ENCODE measurements around the gene FDX1. TPM values are rescaled to one million over a fixed set of nuclear protein-coding genes. Genes with fewer than 3 reads are reported as not detected.

Gene FDX1
- total RNA-seq, 2 donors from 2014 or later = 8.5 to 15.3 TPM

- Mint-ChIP-seq H3K27me3 (no peaks in the 10 kb centered on the region), H3K36me3 (ENCODE audit: low read depth) (peaks cover 9% of the 10 kb centered on the region), H3K4me3 (no peak overlapping the region), H3K9me3 (no peaks in the 10 kb centered on the region), H3K4me1 (no peaks in the 10 kb centered on the region), H3K27ac (no peak overlapping the region)
- ATAC-seq (replicated peaks) = no peak
These were observed 39.4 kb downstream of the FDX1 start for GRCh38 chr11:110469127-110469526.

- H3K27ac Mint-ChIP-seq = no peak overlapping the region
- no peaks in the 10 kb centered on the region for H3K4me1 Mint-ChIP-seq
- H3K9me3 Mint-ChIP-seq = no peaks in the 10 kb centered on the region
- no peak for ATAC-seq (replicated peaks)
- H3K27me3 Mint-ChIP-seq = no peaks in the 10 kb centered on the region
- peaks cover 6% of the 10 kb centered on the region for H3K36me3 Mint-ChIP-seq (ENCODE audit: low read depth)
- no peak overlapping the region for H3K4me3 Mint-ChIP-seq
These were observed 41.0 kb downstream of the FDX1 start for GRCh38 chr11:110470716-110471115.

GRCh38 chr11:110471371-110471770, 41.6 kb downstream of the FDX1 start:
- H3K4me1 Mint-ChIP-seq = no peaks in the 10 kb centered on the region
- no peak overlapping the region for H3K4me3 Mint-ChIP-seq
- ATAC-seq (replicated peaks) = no peak
- no peaks in the 10 kb centered on the region for H3K27me3 Mint-ChIP-seq
- H3K36me3 Mint-ChIP-seq (ENCODE audit: low read depth) = peaks cover 6% of the 10 kb centered on the region
- no peaks in the 10 kb centered on the region for H3K9me3 Mint-ChIP-seq
- no peak overlapping the region for H3K27ac Mint-ChIP-seq

GRCh38 chr11:110472858-110473257, 43.1 kb downstream of the FDX1 start:
- H3K27me3 Mint-ChIP-seq = no peaks in the 10 kb centered on the region
- H3K4me3 Mint-ChIP-seq = no peak overlapping the region
- H3K9me3 Mint-ChIP-seq = no peaks in the 10 kb centered on the region
- no peaks in the 10 kb centered on the region for H3K4me1 Mint-ChIP-seq
- no peak for ATAC-seq (replicated peaks)
- peaks cover 6% of the 10 kb centered on the region for H3K36me3 Mint-ChIP-seq (ENCODE audit: low read depth)
- H3K27ac Mint-ChIP-seq = no peak overlapping the region

DNA sequence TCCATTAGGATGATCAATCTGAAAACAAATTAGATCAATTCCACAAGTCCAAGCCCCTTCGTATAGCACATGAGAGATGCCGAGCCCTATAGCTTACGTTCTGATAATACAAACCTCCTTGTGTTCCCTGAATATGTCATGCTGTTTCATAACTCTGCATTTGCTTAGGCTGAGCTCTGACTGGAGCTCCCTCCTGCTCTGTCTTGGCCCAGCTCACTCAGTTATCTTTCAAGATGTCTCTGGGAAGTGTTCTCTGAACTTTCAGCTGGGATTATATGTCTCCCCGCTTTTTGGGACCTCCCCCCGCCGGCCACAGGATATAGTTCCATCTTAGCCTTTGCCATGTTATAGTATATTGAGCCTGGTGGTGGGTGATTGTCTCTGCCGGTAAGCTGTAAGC, 44.0 kb downstream of the FDX1 start:
- no peaks in the 10 kb centered on the region for H3K4me1 Mint-ChIP-seq
- ATAC-seq (replicated peaks) = no peak
- H3K9me3 Mint-ChIP-seq = no peaks in the 10 kb centered on the region
- no peaks in the 10 kb centered on the region for H3K27me3 Mint-ChIP-seq
- H3K4me3 Mint-ChIP-seq = no peak overlapping the region
- H3K36me3 Mint-ChIP-seq (ENCODE audit: low read depth) = peaks cover 6% of the 10 kb centered on the region
- H3K27ac Mint-ChIP-seq = no peak overlapping the region

- no peaks in the 10 kb centered on the region for H3K9me3 Mint-ChIP-seq
- H3K27me3 Mint-ChIP-seq = no peaks in the 10 kb centered on the region
- no peak overlapping the region for H3K4me3 Mint-ChIP-seq
- H3K4me1 Mint-ChIP-seq = no peaks in the 10 kb centered on the region
- H3K27ac Mint-ChIP-seq = no peak overlapping the region
- ATAC-seq (replicated peaks) = no peak
- H3K36me3 Mint-ChIP-seq (ENCODE audit: low read depth) = peaks cover 6% of the 10 kb centered on the region
These were observed 44.8 kb downstream of the FDX1 start for GRCh38 chr11:110474578-110474977.

- no peaks in the 10 kb centered on the region for H3K4me1 Mint-ChIP-seq
- H3K36me3 Mint-ChIP-seq (ENCODE audit: low read depth) = peaks cover 4% of the 10 kb centered on the region
- no peak overlapping the region for H3K27ac Mint-ChIP-seq
- H3K4me3 Mint-ChIP-seq = no peak overlapping the region
- H3K9me3 Mint-ChIP-seq = no peaks in the 10 kb centered on the region
- H3K27me3 Mint-ChIP-seq = no peaks in the 10 kb centered on the region
- ATAC-seq (replicated peaks) = no peak
These were observed 45.9 kb downstream of the FDX1 start for GRCh38 chr11:110475671-110476070.

DNA sequence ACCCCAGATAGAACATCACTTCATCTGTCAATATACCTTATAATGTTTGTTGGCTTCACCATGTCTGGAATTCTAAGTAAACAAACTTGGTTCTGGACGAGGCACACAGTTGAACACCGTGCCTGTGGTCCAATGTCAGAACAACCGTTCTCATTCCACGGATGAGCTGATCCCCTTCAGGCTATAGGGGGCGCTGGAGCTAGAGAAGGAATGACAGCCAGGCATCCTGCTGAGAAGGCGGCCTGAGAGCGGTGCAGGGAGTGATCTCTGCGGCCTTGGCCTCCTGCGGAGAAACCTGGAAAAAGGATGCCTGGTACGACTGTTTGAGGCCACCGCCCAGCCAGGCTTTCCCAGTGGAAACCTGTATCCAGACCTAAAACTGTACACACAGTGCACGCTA, 48.7 kb downstream of the FDX1 start:
- no peak for ATAC-seq (replicated peaks)
- no peak overlapping the region for H3K27ac Mint-ChIP-seq
- H3K4me3 Mint-ChIP-seq = no peak overlapping the region
- H3K36me3 Mint-ChIP-seq (ENCODE audit: low read depth) = no peaks in the 10 kb centered on the region
- H3K4me1 Mint-ChIP-seq = no peaks in the 10 kb centered on the region
- no peaks in the 10 kb centered on the region for H3K27me3 Mint-ChIP-seq
- H3K9me3 Mint-ChIP-seq = no peaks in the 10 kb centered on the region

- no peaks in the 10 kb centered on the region for H3K27me3 Mint-ChIP-seq
- no peak for ATAC-seq (replicated peaks)
- no peak overlapping the region for H3K27ac Mint-ChIP-seq
- no peaks in the 10 kb centered on the region for H3K36me3 Mint-ChIP-seq (ENCODE audit: low read depth)
- no peaks in the 10 kb centered on the region for H3K9me3 Mint-ChIP-seq
- H3K4me1 Mint-ChIP-seq = no peaks in the 10 kb centered on the region
- no peak overlapping the region for H3K4me3 Mint-ChIP-seq
These were observed 49.7 kb downstream of the FDX1 start for GRCh38 chr11:110479108-110480101.

- Mint-ChIP-seq H3K4me1 (no peaks in the 10 kb centered on the region), H3K4me3 (no peak overlapping the region), H3K9me3 (peaks cover 3% of the 10 kb centered on the region), H3K36me3 (ENCODE audit: low read depth) (no peaks in the 10 kb centered on the region), H3K27ac (no peak overlapping the region), H3K27me3 (no peaks in the 10 kb centered on the region)
- no peak for ATAC-seq (replicated peaks)
These were observed 51.8 kb downstream of the FDX1 start for GRCh38 chr11:110481523-110481922.

- Mint-ChIP-seq H3K36me3 (ENCODE audit: low read depth) (no peaks in the 10 kb centered on the region), H3K4me1 (no peaks in the 10 kb centered on the region), H3K27me3 (no peaks in the 10 kb centered on the region)
These were observed 56.4 kb downstream of the FDX1 start for GRCh38 chr11:110486156-110486555.

GRCh38 chr11:110488446-110488845, 58.7 kb downstream of the FDX1 start:
- H3K27ac Mint-ChIP-seq = no peak overlapping the region
- ATAC-seq (replicated peaks) = no peak
- no peak overlapping the region for H3K4me3 Mint-ChIP-seq
- no peaks in the 10 kb centered on the region for H3K36me3 Mint-ChIP-seq (ENCODE audit: low read depth)
- peaks cover 3% of the 10 kb centered on the region for H3K27me3 Mint-ChIP-seq
- H3K9me3 Mint-ChIP-seq = peaks cover 3% of the 10 kb centered on the region
- H3K4me1 Mint-ChIP-seq = no peaks in the 10 kb centered on the region

More at GRCh38 chr11:110486156-110486555, 56.4 kb downstream of the FDX1 start:
- no peak for ATAC-seq (replicated peaks)
- Mint-ChIP-seq H3K4me3 (no peak overlapping the region), H3K9me3 (peaks cover 3% of the 10 kb centered on the region), H3K27ac (no peak overlapping the region)

DNA sequence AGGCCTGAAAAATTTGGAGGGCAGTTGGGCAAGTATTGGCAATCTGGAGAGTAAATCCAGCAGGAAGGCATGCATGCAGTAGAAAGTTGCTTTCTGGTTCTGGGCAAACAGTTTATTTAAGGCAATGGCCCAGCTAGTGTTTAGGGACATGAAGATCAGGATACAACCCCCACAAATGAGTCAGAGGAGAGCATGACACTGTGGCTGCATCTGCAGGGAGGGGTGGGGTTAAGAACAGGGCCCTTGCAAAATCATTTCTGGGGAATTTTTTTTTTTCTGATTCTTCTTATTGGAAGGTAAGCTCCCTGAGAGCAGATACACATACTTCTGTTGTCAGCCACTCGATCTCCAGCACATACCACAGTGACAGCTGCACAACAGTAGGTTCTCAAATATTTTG, 61.1 kb downstream of the FDX1 start:
- no peaks in the 10 kb centered on the region for H3K9me3 Mint-ChIP-seq
- H3K4me1 Mint-ChIP-seq = no peaks in the 10 kb centered on the region
- peaks cover 3% of the 10 kb centered on the region for H3K27me3 Mint-ChIP-seq
- no peak for ATAC-seq (replicated peaks)
- H3K36me3 Mint-ChIP-seq (ENCODE audit: low read depth) = no peaks in the 10 kb centered on the region
- H3K4me3 Mint-ChIP-seq = no peak overlapping the region
- H3K27ac Mint-ChIP-seq = no peak overlapping the region

DNA sequence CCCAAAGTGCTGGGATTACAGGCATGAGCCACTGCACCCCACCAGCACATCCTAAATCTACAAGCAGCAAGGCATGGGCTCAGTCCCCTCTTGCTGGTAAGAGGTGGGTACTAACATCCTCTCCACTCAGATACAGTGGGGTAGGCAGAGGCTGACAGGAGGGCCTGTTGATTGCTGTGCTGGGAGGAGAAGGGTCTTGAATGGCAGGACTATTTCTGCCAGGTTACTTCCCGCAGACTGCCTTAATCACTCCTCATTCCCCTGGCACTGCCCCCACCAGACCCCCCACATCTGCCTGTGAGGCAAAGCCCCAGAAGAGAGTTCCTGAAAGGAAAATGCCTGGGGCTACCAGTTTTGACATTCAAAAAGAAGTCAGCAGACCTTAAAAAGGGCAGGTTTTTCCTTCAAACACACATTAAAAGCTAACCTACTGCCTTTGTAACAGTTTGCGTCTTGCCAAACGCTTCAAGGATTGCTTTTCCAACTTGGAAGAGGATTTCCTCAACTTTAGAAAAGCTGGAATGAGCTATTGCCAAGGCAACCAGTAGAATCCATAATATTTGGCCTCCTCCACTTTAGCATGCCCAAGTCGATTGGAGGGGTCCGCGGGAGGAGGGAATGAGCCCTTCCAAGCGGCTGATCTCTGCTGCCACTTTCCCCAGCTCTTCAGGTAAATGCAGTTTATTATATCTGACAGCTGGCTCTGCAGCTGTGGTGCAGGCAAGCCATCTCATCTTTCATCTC, 62.0 kb downstream of the FDX1 start:
- no peaks in the 10 kb centered on the region for H3K9me3 Mint-ChIP-seq
- ATAC-seq (replicated peaks) = no peak

DNA sequence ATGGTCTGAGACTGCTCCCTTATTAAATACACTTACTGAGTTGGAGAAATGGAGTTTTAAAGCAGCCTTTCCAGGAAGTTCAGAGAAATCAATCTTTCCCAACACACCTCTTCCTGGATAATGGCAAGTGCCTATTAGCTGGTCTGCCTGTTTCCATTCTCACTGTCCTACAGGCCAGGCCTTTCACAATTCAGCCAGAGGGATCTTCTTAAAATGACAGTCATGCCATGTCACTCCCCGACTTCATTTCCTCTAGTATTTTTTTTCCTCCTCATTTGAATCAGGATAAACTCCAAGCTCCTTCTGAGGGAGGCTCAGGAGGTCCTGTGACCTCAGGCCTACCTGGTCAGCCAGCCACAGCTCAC, 62.6 kb downstream of the FDX1 start:
- H3K9me3 Mint-ChIP-seq = no peaks in the 10 kb centered on the region
- ATAC-seq (replicated peaks) = no peak
- H3K4me1 Mint-ChIP-seq = no peaks in the 10 kb centered on the region
- H3K27me3 Mint-ChIP-seq = peaks cover 3% of the 10 kb centered on the region
- no peak overlapping the region for H3K4me3 Mint-ChIP-seq
- H3K27ac Mint-ChIP-seq = no peak overlapping the region
- H3K36me3 Mint-ChIP-seq (ENCODE audit: low read depth) = no peaks in the 10 kb centered on the region

More for the DNA sequence above, 62.0 kb downstream of the FDX1 start:
- Mint-ChIP-seq H3K27ac (no peak overlapping the region), H3K27me3 (peaks cover 3% of the 10 kb centered on the region), H3K4me1 (no peaks in the 10 kb centered on the region), H3K4me3 (no peak overlapping the region), H3K36me3 (ENCODE audit: low read depth) (no peaks in the 10 kb centered on the region)

All from activated T-helper 17 cell treated with anti-CD3 and anti-CD28 coated beads, Interleukin-2, amount 50 U/mL, for 72 hours (primary cell).